ENCODE data around the gene MAP3K7CL.

DNA sequence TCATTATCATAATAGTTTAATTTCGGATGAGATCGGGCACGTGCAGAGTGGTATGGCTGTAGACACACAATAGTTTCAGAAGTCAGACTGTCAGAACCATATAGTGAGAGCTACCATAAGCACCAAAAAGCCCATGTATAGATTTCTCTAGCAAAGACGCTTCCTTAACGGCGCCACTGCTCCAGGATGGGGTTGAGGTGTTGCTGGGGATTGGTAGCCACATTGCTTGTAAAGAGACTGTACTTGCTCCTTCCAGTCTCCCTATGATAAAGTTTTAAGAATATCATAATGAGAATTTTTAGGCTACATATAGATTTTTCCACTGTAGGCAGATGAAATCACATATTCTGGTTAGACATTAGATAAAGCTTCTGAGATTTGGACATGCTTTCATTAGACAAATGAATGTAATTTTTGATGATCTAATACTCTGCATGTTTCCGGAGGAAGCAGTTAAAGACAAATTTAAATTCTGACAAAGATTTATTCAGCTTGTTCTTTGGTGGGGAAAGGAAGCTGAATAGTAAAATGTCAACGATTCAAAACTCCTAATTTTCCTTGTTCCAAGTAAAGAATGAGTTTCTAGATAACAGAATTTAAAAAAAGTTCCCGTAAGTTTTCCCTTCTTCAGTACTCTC, 77.7 kb downstream of the MAP3K7CL start:
- no peak for TF ChIP-seq CTCF (IDR thresholded peaks at IDR 0.05; ENCODE audit: insufficient read depth, low read depth, low read length)
- no peak for TF ChIP-seq EZH2 (IDR thresholded peaks at IDR 0.05; ENCODE audit: insufficient read depth, low read length)
